Iris pigment epithelial cell (primary cell): ENCODE results near the gene PLEKHG4B.
"Not testable (repeated sequence)": the region's sequence is repeated elsewhere in the genome, so short reads cannot be mapped to it uniquely, and the experiment has no call there.

Experiments used
- DNase-seq: peaks from one replicate; pipeline ENCODE4 v3.0.0-alpha.2; 2011; ENCODE audit warnings: low read depth

PLEKHG4B gene

DNA sequence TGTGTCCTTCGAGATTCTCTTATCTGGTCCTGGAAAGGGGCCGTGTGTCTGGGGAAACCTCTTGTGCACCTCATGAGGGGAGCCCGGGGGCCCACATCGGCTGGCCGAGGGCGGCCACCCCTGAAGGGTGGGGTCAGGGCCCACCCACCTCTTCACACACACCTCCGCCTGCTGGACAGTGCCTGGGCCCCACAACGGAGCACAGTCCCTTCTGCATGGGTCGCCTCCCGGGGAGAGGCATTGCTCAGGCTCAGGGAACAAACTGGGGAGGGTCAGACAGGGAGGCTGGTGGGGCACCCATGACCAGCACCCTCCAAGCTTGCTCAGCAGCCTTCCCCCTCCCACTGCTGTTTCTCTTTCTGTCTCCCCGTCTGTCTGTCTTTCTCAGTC is 98.0 kb downstream of the PLEKHG4B start:
- no peak for DNase-seq

DNA sequence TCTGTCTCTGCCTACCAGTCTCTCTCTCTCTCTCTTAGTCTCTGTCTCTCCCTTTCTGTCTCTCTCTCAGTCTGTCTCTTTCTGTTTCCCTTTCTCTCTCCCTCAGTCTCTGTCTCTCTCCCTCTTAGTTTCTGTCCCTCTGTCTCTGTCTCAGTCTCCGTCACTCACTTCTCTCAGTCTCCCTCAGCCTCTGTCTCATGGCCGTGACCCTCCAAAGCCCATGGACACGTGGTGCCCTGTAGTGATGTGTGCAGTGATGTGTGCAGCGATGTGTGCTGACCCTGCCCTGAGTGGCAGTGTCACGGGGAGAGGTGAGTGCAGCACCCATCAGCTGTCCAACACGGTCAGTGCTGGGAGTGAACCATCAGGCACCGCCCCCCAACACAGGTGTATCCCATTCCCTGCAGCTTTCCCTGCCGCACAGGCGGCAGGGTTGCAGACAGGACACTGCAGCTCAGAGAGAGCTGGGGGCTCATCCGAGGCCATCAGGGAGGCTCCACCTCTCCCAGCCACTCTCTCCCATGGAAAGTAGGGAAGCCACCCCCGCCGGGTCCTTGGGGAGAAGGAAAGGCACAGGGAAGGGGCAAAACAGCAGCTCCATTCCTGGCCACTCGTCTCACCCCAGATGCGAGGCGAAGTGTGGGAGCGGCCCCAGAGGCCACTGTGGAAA is 98.5 kb downstream of the PLEKHG4B start:
- DNase-seq = no peak

DNA sequence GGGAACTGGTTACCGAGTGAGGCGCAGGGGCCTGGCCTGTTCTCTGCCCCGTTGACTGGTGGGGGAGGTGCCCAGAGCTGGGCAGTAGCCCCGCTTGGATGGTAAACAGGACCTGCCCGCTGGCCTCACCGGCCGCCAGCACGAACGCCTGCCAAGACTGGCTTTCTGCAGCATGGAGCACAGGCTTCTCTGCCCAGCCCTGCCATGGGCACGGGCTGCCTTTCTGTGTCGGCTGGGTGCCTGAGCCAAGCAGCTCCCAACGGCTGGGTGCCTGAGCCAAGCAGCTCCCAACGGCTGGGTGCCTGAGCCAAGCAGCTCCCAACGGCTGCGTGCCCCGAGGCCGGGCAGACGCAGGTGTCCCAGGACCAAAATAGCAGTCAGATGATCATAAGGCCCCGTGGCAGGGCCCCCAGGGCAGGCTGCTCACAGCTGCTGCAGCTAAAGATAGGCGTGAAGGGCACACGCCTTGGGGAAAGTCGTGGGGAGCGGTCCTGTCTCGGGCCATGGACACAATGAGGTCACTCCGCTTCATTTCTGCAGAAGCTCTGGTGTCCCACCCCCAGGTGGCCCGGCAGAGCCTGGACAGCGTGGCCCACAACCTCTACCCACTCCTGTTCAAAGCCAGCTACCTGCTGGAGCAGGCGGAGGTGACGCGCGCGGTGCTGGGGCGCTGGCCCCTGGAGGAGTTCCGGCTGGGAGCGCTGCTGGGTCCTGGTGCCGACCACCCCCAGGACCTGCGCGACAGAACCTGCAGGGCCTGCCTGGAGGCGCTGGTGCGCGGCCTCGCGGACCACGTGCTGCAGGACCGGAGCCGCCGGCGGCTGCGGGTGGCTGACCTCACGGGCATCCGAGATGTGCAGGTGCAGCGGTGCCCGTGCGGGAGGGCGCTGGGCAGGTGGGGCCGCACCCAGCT is 99.3 kb downstream of the PLEKHG4B start, which contains the start of gene LRRC14B:
Gene LRRC14B (plus strand): TSS at position 460 of the 913 bp plus-strand sequence. CDS start 44 bp downstream, at position 504.
- no peak for DNase-seq

DNA sequence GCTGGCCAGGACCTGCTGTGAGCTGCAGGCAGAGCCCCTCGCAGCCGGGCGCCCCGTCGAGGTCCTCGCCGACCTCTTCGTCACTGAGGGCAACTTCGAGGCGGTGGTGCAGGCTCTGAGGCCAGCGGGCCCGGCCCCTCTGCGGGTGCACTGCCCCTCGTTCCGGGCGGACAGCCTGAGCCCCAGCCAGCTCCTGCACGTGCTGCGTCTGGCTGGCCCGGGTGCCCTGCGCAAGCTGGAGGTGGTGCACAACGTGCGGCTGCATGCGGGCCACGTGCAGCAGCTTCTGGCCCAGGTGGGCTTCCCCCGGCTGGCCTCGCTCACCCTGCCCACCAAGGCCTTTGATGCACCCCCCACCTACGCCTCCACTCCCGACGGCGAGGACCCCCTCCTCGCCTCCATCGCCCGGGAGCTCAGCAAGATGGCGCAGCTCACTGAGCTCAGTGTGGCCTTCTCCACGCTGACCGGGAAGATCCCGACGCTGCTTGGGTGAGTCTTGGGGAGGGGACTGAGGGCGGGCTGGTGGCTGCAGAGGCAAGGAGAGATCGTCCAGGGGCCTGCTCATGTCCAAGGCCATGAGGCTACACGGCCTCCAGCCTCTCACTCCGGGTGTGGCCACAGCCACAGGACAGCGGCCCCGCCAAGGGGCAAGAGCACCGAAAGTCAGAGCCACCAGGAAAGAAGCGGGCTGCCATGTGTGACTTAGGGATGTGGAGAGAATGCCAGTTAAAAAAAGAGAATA is 100.2 kb downstream of the PLEKHG4B start:
- DNase-seq = no peak

DNA sequence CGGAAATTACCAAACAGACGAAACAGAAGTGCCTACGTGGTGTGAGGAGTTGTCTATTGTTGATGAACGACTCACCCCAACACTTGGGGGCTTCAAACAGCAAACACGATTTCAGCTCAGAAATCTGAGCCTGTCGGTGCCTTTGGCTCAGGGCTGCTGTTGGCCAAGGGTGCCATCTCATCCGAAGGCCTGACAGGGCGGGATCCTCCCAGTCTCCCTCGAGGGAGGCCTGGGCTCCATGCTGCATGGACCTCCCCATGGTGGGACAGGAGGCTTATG is 100.7 kb downstream of the PLEKHG4B start:
- no peak for DNase-seq

DNA sequence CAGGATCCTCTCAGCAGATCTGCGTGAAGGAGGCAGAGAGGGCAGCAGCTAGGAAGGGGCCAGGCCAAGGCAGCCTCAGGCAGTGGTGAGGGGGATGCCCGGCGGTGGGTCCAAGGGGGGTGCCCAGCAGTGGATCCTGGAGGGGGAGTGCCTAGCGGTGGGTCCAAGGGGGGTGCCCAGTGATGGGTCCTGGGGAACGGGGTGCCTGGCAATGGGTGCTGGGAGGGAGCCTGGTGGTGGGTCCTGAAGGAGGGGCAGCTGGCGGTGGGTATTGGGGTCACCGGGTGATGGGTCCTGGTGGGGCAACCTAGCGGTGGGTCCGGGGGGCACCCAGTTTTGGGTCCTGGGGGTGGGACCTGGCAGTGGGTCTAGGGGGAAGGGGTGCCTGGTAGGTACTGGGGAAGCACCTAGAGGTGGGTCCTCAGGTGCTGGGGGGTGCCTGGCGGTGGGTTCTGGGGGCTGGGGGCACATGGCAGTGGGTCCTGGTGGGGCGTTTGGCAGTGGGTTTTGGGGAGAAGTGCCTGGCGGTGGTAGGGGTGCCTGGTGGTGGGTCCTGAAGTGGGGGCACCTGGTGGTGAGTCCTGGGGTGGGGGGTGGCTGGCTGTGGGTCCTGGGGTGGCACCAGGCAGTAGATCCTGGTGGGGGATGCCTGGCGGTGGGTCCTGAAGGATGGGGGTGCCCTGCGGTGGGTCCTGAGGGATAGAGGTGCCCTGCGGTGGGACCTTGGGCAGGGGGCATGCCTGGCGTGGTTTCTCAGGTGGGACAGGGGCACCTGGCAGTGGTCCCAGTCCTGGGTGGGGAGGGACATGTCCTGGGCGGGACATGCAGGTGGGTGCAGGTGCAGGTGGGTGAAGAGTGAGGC is 101.2 kb downstream of the PLEKHG4B start:
- DNase-seq = no peak

DNA sequence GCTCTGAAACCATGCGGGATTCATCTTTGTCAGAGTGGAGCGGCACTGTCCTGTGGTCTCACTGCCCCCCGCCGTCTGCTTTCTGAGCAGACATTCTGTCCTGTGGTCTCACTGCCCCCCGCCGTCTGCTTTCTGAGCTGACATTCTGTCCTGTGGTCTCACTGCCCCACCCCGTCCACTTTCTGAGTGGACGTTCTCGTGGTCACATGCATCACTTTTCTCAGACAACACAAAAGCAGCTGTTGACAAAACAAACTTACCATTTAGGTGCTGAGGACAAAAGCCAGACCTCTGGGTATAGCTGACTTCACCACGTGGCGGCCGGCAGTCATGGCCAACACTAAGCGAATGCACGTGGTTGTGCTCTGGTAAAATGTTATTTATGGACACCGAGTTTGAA is 102.1 kb downstream of the PLEKHG4B start:
- no peak for DNase-seq

DNA sequence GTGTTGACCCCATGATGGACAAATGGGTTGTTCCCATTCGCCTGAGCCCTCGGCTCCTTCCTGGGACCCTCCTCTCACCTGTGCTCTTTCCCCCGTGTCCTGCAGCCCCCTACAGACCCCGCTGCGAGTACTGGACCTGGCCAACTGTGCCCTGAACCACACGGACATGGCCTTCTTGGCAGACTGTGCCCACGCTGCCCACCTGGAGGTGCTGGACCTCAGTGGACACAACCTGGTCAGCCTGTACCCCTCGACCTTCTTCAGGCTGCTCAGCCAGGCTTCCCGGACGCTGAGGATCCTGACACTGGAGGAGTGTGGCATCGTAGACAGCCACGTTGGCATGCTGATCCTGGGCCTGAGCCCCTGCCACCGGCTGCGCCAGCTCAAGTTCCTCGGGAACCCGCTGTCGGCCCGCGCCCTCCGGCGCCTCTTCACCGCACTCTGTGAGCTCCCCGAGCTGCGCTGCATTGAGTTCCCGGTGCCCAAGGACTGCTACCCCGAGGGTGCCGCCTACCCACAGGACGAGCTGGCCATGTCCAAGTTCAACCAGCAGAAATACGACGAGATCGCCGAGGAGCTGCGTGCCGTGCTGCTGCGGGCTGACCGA is 102.7 kb downstream of the PLEKHG4B start:
- DNase-seq = no peak

DNA sequence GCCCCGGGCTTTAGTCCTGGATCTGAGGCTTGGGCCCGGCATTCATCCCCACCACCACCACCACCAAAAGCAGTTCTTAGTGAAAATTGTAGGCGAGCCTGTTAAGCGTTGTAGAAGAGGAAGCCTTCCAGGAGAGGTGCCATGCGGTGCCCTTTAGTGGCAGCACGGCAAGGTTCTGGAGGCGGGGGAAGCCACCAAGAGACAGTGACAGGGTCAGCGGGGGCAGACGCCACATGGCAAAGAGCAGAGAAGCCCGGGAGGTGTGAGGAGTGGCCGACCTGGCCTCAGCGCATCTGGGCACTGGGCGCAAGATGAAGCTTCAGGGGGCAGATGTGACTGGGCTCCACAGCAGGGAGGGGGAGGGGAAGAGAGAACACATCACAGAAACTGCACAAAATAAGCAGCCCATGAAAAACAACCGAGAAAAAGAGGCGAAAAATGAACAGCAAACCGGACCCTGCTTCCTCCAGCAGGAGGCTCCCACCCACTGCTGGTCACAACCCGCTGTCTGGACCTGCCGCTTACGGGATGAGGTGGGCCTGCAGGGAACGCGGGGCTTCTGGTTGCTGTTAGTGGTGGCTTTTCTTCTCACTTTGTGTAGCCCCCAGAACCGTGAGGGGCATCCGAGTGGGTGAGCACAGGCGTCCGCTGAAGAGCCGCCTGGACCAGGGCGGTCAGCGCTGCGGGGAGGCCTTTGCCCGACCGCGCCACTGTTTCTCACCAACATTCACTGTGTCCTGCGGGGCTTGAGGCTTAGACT is 103.6 kb downstream of the PLEKHG4B start:
- DNase-seq = no peak

DNA sequence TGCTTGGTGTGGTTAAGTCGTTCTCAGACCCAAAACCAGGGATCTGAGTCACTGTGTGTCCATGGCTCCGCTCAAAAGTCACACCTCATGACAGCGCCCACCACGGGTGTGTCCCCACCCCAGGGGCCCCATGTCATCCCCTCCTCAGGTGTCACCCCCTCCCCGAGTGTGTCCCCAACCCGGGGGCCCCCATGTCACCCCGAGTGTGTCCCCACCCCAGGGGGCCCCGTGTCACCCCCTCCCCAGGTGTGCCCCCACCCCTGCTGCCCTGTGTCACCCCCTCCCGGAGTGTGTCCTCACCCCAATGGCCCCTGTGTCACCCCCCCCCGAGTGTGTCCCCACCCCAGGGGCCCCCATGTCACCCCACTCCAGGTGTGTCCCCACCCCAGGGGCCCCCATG is 104.4 kb downstream of the PLEKHG4B start:
- no peak for DNase-seq

DNA sequence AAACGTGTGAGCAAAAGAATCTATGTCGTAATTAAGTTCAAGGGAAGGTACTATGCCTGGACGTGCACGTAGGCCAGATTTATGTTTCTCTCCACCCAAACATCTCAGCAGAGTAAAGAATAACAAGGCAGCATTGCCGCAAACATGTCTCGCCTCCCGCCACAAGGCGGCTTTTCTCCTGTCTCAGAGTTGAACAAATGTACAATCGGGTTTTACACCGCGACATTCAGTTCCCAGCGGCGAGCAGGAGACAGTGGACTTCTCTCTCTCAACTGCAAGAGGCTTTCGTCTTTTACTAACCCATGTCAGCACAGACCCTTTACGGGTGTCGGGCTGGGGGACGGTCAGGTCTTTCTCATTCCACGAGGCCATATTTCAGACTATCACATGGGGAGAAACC is 105.1 kb downstream of the PLEKHG4B start:
- not testable (repeated sequence) for DNase-seq

DNA sequence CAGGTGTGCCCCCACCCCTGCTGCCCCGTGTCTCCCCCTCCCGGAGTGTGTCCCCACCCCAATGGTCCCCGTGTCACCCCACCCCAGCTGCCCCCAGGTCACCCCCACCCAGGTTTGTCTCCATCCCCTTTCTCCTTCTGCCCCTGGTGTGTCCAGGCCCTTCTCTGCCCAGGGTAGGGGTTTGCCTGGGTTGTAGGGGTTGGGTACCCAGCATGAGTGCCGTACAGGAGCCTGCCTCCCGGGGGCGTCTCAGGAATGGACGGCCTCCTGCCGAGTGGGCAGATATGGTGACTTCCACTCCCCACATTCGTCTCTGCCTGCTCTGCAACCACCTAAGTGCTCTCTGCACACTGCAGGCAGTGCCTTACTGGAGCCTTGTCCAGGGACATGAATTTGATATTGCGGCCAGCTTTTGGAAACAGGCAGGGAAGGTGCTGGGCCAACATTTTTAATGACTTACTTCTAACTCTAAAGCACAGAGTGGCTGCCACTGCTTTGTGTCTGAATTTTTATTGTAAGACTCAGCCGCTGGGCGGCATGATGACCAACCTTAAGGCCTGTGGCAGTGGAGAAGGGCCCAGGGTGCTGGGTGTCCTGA is 106.0 kb downstream of the PLEKHG4B start:
- no peak for DNase-seq

DNA sequence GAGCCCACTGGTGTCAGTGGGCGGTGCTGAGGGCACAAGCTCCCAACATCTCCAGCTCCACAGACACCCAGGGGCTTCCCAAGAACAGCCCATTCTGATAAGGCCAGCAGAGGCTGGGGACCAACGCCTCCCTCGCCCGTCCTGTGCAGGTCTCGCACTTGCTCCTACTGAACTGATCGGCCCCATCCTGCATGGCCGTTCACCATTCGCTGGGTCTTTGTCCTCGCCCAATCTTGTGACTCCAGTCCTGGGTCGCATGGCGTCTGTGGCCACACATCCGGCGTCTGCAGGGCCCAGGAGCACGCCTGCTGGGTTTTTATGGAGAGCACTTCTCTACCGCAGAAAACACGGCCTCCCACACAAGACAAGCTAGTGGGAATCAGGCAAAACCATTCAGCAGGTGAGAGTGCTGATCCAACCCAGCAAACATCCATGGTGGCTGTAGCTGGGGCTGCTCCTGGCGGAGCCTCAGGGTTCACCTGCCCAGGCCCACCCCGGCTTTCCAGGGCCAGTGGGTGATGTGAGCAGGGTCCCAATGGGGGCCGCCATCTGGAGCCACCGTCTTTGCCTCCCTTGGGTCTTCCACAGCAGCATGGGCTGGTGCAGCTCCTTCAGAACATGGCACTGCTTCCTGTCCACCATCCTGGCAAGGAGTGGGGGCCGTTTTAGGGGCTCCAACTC is 106.7 kb downstream of the PLEKHG4B start:
- no peak for DNase-seq

DNA sequence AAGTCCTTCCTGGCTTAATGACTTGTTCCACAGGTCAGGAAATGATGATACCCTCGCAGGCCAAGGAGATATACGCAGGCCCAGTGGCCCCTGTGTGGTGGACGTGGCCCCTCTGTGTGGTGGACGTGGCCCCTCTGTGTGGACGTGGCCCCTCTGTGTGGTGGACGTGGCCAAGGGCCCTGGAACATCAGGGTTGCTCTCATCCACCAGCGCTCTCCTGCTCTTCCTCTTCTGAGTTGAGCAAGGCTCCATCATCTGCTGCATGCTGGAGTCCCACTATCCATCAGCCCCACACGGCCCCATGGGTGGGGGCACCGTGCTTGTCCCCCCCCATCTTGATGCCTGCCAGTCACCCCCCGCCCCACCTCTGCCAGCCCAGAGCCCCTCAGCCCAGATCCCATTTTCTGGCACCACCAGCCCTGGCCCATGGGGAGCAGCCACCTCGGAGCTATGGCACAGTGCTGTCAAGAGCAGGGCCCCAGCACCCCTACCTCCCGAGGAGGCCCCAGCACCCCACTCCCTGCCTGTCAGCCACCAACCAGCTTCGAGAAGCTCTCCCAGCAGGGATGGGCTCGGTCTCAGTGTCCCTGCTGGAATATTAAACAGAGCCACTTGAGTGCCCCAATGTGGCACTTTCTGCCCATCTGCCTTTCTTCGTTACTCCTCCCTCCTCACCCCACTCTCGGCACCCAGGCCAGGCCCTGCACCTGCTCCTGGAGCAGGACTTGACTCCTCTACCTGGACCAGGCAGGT is 107.4 kb downstream of the PLEKHG4B start:
- no peak for DNase-seq

DNA sequence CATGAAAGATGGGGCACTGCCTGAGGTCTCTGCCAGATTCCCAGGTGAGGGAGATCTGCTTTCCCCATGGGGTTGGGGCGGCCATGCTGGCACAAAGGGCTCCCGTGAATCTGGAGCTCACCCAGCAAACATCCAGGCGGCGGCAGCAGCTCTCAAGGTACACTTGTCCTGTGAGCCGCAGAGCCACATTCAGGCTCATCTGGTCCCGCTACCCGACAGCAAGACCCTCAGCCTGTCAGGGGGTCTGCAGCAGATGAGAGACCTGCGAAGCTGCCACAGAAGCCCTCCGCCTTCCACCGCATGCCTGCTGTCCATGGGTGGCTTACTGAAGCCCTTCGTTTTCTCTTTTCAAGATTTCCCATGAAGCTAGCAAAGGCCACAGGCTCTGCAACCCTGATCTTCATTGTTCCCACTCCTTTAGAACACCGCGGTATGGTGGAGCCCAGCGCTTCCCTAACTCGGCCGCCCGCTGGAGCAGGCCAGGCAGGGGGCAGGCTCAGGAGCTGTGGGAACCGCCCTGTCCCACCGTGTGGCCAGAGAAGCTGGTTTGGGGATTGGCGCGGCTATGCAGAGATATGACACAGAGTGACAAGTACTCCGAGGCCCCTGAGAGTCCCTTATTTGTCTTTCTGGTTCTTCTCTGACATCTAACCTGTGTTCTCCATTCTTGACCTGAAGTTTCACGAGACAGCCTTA is 108.1 kb downstream of the PLEKHG4B start:
- no peak for DNase-seq

DNA sequence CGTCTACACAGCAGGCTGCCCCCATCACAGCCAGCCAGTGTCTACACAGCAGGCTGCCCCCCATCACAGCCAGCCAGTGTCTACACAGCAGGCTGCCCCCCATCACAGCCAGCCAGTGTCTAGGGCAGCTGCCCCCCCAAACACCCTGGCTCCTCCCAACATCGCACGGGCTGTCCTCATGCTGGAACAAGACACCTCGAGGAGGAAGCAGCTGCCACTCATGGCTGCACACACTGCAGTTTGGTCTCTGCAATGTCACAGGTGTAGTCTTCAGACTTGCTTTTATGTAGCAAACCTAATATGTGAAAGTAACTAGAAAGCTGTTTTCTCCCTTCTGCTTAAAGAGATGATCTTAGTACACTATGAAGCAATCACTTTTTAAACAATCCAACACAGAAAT is 109.0 kb downstream of the PLEKHG4B start:
- DNase-seq = no peak

DNA sequence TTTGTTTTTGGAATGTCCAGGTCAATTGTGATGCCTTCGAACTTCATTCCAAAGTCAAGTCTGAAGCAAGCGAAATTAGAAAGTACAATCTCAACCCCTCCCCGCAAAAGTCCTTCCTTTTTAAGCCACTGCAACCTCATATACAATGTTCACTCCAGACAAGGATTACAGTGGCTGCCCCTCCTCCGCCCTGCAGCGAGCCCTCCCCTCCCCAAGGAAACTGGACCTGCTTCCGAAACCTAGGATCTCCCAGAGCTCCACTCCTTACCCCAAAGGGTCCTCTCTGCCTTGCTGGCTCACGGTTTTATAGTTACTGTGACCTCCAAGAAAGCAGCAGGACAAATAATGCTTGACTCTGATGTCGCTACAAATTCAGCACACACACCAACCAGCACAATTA is 109.7 kb downstream of the PLEKHG4B start:
- no peak for DNase-seq

DNA sequence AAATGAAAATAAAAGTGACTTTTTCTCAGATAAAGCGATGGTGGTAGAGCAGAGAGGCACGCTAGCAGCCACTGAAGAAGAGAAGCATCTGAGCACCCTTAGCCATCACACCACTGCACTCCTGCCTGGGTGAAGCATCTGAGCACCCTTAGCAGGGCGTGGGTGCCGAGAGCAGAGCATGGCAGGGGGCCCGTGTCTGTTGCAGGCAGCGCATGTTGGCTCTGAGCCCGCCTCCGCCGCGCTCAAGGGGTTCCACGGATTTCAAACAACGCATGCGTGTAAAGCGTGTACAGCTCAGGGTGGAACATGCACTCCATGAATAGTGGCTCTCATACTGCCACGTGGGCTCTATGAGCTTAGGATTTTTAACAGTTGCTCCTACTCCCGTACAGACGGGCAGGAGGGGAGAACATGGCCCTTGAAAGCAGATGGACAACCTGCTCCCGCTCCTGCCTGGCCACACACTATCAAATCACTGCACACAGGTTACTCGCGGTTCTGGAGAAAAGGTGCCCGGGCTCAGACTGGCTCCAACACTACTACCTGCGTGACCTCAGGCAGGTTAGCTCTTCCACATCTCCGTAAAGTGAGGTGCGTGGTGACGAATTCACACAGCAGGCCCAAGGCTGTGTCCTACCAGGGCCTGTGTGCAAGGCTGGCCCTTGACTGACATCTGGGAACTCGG is 111.4 kb downstream of the PLEKHG4B start:
- no peak for DNase-seq
